ENCODE data around the gene MLPH. TPM values are rescaled to one million over a fixed set of nuclear protein-coding genes. Genes with fewer than 3 reads are reported as not detected.

MLPH gene
- total RNA-seq, 1 donor from 2014 or later: 394 TPM

DNA sequence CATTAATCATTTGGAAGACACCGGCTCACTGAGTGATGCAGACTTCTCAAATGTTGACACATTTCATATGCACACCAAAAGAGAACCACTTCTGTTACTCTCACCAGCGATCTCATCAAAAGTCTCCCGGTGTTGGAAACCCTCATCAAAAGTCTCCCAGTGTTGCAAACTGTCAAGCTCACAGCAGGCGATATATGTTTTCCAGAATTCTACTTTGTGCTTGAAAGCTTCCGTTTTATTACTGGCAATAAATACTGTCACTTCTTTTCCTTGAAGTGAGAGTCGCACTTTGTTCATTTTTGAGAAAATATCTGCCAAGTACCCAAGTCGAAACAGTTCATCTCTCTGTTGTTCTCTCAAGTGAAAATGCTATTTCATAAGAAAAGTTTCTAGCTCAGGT, 20.5 kb downstream of the MLPH start:
- intact Hi-C loops (cut with DNase I): no loop called here
- Histone ChIP-seq H3K9me3 (no peaks in the 10 kb centered on the region), H3K27me3 (ENCODE audit: low read depth) (no peaks in the 10 kb centered on the region), H3K4me1 (peaks cover 90% of the 10 kb centered on the region), H3K4me3 (no peak overlapping the region), H3K27ac (no peak overlapping the region), H3K36me3 (peaks cover 42% of the 10 kb centered on the region)
- ATAC-seq (no peak), DNase-seq (no peak)
- TF ChIP-seq, protein P1, sequence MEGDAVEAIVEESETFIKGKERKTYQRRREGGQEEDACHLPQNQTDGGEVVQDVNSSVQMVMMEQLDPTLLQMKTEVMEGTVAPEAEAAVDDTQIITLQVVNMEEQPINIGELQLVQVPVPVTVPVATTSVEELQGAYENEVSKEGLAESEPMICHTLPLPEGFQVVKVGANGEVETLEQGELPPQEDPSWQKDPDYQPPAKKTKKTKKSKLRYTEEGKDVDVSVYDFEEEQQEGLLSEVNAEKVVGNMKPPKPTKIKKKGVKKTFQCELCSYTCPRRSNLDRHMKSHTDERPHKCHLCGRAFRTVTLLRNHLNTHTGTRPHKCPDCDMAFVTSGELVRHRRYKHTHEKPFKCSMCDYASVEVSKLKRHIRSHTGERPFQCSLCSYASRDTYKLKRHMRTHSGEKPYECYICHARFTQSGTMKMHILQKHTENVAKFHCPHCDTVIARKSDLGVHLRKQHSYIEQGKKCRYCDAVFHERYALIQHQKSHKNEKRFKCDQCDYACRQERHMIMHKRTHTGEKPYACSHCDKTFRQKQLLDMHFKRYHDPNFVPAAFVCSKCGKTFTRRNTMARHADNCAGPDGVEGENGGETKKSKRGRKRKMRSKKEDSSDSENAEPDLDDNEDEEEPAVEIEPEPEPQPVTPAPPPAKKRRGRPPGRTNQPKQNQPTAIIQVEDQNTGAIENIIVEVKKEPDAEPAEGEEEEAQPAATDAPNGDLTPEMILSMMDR (IDR thresholded peaks at IDR 0.05): no peak

DNA sequence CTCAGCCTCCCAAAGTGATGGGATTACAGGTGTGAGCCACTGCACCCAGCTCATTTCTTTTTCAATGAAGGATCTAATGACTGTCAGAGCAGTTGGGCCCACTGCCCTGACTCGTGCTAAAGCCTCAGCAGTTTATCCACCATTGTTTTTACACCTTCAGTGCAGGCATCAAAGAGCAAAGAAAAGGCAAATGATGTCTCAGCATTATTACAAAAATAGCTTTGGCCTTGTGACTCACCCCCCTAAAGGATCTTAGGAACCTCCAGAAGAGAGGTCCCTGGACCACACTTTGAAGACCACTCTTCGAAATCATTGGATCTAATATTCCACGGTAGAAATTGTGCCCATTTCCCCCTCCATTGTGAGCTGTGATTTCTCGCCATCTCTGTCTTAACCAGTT, 21.3 kb downstream of the MLPH start:
- TF ChIP-seq, protein P1 (IDR thresholded peaks at IDR 0.05): no peak
- H3K36me3 ChIP-seq: peaks cover 46% of the 10 kb centered on the region
- H3K27ac ChIP-seq: peak overlapping the region; percentile 14
- peaks cover 90% of the 10 kb centered on the region for H3K4me1 ChIP-seq
- intact Hi-C loops (cut with DNase I): no loop called here
- no peak for ATAC-seq
- no peaks in the 10 kb centered on the region for H3K27me3 ChIP-seq (ENCODE audit: low read depth)
- no peak for DNase-seq
- no peaks in the 10 kb centered on the region for H3K9me3 ChIP-seq
- H3K4me3 ChIP-seq: no peak overlapping the region

DNA sequence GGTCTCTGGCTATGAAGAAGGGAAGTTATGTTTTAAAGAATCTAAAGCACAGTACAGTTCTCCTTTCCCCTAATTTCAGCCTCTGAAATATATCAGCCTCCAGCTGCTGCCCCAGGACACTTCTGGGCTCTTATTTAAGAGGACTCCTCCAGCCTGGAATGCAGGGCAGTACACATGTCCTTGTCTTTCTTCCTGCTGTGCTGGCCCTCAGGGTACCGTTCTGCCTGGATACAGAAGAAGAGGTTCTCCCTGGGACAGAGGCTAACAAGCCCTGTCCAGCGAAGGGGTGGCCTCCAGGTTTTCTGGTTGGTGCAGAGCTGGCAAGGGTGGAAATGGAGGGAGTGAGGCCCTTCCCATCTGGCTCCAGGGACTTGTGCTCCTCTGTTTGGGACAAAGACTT, 22.1 kb downstream of the MLPH start:
- Histone ChIP-seq H3K4me3 (no peak overlapping the region), H3K9me3 (no peaks in the 10 kb centered on the region), H3K4me1 (peaks cover 87% of the 10 kb centered on the region), H3K36me3 (peaks cover 44% of the 10 kb centered on the region), H3K27ac (peak overlapping the region; percentile 28), H3K27me3 (ENCODE audit: low read depth) (no peaks in the 10 kb centered on the region)
- TF ChIP-seq, protein P1 (IDR thresholded peaks at IDR 0.05): no peak
- DNase-seq: no peak
- intact Hi-C loops (cut with DNase I): no loop called here
- peak; percentile 16 for ATAC-seq

DNA sequence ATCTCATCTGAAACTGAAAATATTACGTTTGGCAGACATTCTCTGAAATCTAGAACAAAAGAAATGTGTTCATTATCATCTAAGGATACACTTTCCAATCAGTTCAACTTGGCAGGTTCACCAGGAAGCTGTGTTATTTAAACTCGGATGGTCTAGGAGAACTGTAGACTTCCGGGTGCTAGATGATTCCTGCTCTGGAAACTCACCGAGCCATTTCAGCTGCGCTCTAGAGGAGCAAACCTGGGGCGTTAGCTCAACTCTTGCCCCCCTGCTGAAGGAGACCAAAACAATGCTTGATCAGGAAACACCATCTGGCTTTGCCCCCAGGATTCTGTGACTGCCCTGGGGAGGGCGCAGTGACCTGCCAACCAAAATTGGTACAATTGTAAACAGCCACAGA, 22.9 kb downstream of the MLPH start:
- TF ChIP-seq, protein P1 (IDR thresholded peaks at IDR 0.05): no peak
- H3K27me3 ChIP-seq (ENCODE audit: low read depth): no peaks in the 10 kb centered on the region
- ATAC-seq (peak; percentile 35 to 47), DNase-seq (no peak)
- H3K9me3 ChIP-seq: no peaks in the 10 kb centered on the region
- intact Hi-C loops (cut with DNase I): loop anchor here (5.0 kb wide), 1 partner anchor 62 kb away; no protein-coding TSS in a partner anchor
- peak overlapping the region; percentile 28 for H3K27ac ChIP-seq
- H3K4me1 ChIP-seq: peaks cover 81% of the 10 kb centered on the region
- H3K4me3 ChIP-seq: no peak overlapping the region
- peaks cover 45% of the 10 kb centered on the region for H3K36me3 ChIP-seq

DNA sequence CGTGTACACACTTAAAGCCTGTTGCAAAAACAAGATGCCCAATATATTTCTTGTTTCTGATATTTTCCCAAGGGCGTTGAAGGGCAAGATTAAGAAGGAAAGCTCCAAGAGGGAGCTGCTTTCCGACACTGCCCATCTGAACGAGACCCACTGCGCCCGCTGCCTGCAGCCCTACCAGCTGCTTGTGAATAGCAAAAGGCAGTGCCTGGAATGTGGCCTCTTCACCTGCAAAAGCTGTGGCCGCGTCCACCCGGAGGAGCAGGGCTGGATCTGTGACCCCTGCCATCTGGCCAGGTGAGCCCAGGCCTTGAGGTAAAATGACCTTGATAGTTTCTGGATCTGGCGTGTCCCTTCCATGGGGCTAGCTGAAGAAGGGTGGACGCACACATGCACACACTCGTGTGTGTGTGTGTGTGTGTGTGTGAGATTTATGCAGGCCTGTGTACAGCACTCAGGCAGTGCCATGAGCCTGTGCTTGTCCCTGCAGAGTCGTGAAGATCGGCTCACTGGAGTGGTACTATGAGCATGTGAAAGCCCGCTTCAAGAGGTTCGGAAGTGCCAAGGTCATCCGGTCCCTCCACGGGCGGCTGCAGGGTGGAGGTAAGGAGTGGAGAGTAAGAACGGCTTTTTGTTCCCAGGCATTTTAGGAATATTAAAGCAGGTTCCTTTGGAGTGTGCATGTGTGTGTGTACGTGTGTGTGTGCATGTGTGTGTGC, 23.6 kb downstream of the MLPH start:
- Histone ChIP-seq H3K27me3 (ENCODE audit: low read depth) (no peaks in the 10 kb centered on the region), H3K27ac (peak overlapping the region; percentile 28), H3K4me3 (no peak overlapping the region), H3K4me1 (peaks cover 75% of the 10 kb centered on the region), H3K36me3 (peaks cover 44% of the 10 kb centered on the region), H3K9me3 (no peaks in the 10 kb centered on the region)
- TF ChIP-seq, protein P1 (IDR thresholded peaks at IDR 0.05): no peak
- intact Hi-C loops (cut with DNase I): loop anchor here (5.0 kb wide), 1 partner anchor 62 kb away; no protein-coding TSS in a partner anchor
- DNase-seq (peak; percentile 77), ATAC-seq (peak; percentile 54 to 79)

Data from lower lobe of right lung (tissue), 2 donors.